HG02678 (cell line): ENCODE results near the gene PHAX.
"Not testable (repeated sequence)": the region's sequence is repeated elsewhere in the genome, so short reads cannot be mapped to it uniquely, and the experiment has no call there.

Experiments
- ATAC-seq: cut with Tn5 transposase; IDR thresholded peaks from one replicate; pipeline ENCODE4 v1.9.1; 2021; ENCODE audit warnings: mild to moderate bottlenecking, moderate library complexity; ENCODE audit not compliant: unreplicated experiment

Gene PHAX

GRCh38 chr5:126656401-126657007 lies 55.8 kb downstream of the PHAX start:
- no peak for ATAC-seq

DNA sequence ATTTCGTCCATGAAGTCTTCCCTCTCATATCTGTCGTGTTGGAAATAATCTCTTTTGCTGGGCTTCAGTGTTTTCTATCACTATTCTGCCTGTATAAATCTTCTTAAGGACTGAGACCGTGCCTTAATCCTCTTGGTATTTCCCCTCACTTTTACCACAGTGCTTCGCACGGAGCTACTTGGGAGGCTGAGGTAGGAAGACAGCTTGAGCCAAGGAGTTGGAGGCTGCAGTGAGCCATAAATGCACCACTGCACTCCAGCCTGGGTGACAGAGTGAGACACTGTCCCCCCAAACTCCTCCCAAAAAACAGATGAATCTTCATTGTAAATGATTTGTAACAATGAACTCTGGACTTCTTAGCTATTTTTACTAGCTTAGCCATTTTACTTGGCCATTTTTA lies 57.8 kb downstream of the PHAX start:
- ATAC-seq, result no peak

DNA sequence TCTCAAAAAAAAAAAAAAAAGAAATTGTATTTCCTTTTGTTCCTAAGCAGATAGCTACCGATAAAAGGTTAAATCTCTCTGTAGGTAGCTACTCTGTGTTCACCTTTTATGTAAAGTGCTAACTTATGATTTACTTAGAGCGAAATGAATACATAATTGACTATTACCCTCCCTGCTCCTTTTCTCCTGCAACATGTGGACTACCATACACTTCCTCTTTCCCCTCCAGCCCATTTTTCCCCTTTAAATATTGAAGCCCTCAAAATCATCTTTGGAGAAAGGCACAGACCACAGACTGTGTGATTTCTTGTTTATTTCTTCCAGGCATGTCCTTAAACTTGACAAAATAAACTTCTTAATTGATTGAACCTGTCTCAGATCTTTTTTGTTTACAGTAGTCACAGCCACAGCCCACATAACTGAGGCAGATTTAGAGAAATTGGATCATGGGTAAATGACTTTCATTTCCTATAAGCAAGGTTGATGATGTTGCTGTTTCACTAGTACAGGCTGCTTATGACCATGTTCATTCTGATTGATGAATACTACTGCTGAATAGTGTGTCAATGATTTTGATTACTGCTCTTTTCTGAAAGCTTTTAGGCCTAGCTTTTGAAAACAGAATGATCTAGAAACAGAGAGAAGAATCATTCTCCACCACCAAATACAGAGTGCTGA lies 59.2 kb downstream of the PHAX start:
- ATAC-seq, result no peak

- ATAC-seq, result no peak
Observed at GRCh38 chr5:126664586-126664985, 63.8 kb downstream of the PHAX start.

DNA sequence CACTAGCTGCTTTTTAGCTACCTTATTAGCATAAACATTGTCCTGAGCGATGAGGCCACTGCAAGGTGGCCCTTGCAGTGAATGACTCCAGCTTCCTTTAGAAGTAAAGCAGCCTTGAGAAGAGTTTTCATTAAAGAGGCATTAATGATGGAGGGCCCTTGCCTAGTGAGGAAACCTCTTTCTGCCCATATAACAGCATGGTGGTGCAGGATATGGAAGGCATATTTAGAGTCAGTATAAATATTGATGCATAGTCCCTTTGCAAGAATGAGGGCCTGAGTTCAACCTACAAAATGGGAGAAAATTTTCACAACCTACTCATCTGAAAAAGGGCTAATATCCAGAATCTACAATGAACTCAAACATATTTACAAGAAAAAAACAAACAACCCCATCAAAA lies 69.4 kb downstream of the PHAX start:
- not testable (repeated sequence) for ATAC-seq

GRCh38 chr5:126671681-126672080 lies 70.9 kb downstream of the PHAX start:
- not testable (repeated sequence) for ATAC-seq

- no peak for ATAC-seq
Observed at GRCh38 chr5:126673477-126673876, 72.7 kb downstream of the PHAX start.

GRCh38 chr5:126674145-126674544 lies 73.4 kb downstream of the PHAX start:
- ATAC-seq, result no peak

GRCh38 chr5:126675338-126675737 lies 74.6 kb downstream of the PHAX start:
- no peak for ATAC-seq

DNA sequence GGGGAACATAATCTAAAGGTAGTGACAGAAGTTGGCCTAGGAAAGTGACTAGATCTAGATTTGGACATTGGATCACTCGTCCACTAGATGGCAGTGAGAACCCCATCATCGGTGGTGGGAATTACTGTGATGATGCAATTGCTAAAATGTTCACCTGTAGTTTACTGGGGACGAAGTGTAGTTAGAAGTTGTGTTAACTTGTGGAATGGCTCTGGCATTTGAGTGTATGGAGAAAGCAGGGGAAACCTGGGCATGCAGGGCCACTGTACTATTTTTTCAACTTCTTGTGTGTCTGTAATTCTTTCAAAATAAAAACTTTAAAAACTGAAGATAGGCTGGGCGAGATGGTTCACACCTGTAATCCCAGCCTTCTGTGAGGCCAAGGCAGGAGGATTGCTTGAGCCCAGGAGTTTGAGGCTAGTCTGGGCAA lies 75.5 kb downstream of the PHAX start:
- peak; percentile 67 for ATAC-seq
